H1 (cell line): Measurements from ENCODE around the gene DHRS7B. TPM values are rescaled to one million over a fixed set of nuclear protein-coding genes. Genes with fewer than 3 reads are reported as not detected.

ENCODE experiments used
- CTCF ChIA-PET: fragments of 300-600 bp; sonication (Branson Sonifier 250); formaldehyde crosslinking; loops from one replicate; lab custom pipeline; 2021; ENCODE audit not compliant: partially characterized antibody; lab: Charles Lee
- POLR2A ChIA-PET: fragments of 300-600 bp; sonication (Branson Sonifier 250); formaldehyde crosslinking; loops from one replicate; lab custom pipeline; 2021; ENCODE audit warnings: inconsistent platforms; ENCODE audit not compliant: partially characterized antibody; lab: Charles Lee
- DNase-seq, 2 experiments: peaks; one replicate each; pipeline versions ENCODE4 v3.0.0 to v3.0.0-alpha.2; 2010 to 2022; ENCODE audit warnings: low spot score in 2 of 2, low read depth in 1 of 2, mixed read lengths in 1 of 2
- FAIRE-seq: peaks from 2 replicates; lab custom pipeline; 2011; peaks lifted over from hg19 to GRCh38; lab: Jason Lieb, UNC
- H2AFZ ChIP-seq: 2 replicates; pipeline ENCODE4 v1.8.1; 2012; ENCODE audit warnings: low read length, inconsistent platforms
- H2AK5ac ChIP-seq: 2 replicates; pipeline ENCODE4 v1.6.1; 2013; ENCODE audit warnings: low read depth, low read length
- H2BK120ac ChIP-seq: replicated peaks from 2 replicates; pipeline ENCODE3; 2013; ENCODE audit warnings: low read depth, low read length, inconsistent platforms
- H2BK12ac ChIP-seq: 2 replicates; pipeline ENCODE4 v1.6.1; 2013; ENCODE audit warnings: low read depth, low read length
- H2BK15ac ChIP-seq: 2 replicates; pipeline ENCODE4 v1.6.1; 2013; ENCODE audit warnings: low read length
- H2BK20ac ChIP-seq: 2 replicates; pipeline ENCODE4 v1.6.1; 2013; ENCODE audit warnings: low read length
- H2BK5ac ChIP-seq: 2 replicates; pipeline ENCODE4 v1.6.1; 2013; ENCODE audit warnings: low read depth, low read length
- H3K14ac ChIP-seq: 2 replicates; pipeline ENCODE4 v1.6.1; 2013; ENCODE audit warnings: inconsistent platforms; ENCODE audit not compliant: insufficient read length
- H3K18ac ChIP-seq: 2 replicates; pipeline ENCODE4 v1.6.1; 2013; ENCODE audit warnings: low read length; ENCODE audit errors: extremely low read depth
- H3K23ac ChIP-seq: 2 replicates; pipeline ENCODE4 v1.6.1; 2013; ENCODE audit warnings: inconsistent platforms; ENCODE audit not compliant: insufficient read length
- H3K23me2 ChIP-seq: 2 replicates; pipeline ENCODE4 v1.6.1; 2013; ENCODE audit warnings: low read depth, low read length
- H3K27ac ChIP-seq: 2 replicates; pipeline ENCODE4 v1.6.1; 2011; ENCODE audit warnings: low read depth, low read length, inconsistent platforms
- H3K27me3 ChIP-seq, 4 experiments: replicated peaks in 1 of 4; 1 replicate in 1 of 4; 2 replicates in 3 of 4; pipeline versions ENCODE4 v1.6.1 to v1.8.1; 2011 to 2013; ENCODE audit warnings: low read length in 3 of 4, mild to moderate bottlenecking in 3 of 4, inconsistent platforms in 2 of 4, mixed read lengths in 2 of 4, moderate library complexity in 1 of 4; ENCODE audit not compliant: control insufficient read depth in 3 of 4, insufficient read depth in 3 of 4; ENCODE audit errors: extremely low read depth in 1 of 4
- H3K36me3 ChIP-seq, 4 experiments: 2 replicates each; pipeline versions ENCODE4 v1.6.1 to v1.8.1; 2011 to 2013; ENCODE audit warnings: mild to moderate bottlenecking in 4 of 4, low read length in 3 of 4, moderate library complexity in 2 of 4, control low read depth in 1 of 4, inconsistent platforms in 1 of 4; ENCODE audit not compliant: insufficient read depth in 4 of 4, control insufficient read depth in 2 of 4
- H3K4ac ChIP-seq: replicated peaks from 2 replicates; pipeline ENCODE3; 2013; ENCODE audit warnings: low read length, low read depth, mixed read lengths, inconsistent platforms; ENCODE audit not compliant: insufficient read length
- H3K4me1 ChIP-seq, 4 experiments: replicated peaks in 1 of 4; 1 replicate in 1 of 4; 2 replicates in 3 of 4; pipeline versions ENCODE4 v1.6.1 to v1.8.1; 2011 to 2013; ENCODE audit warnings: low read length in 3 of 4, inconsistent platforms in 2 of 4, mixed read lengths in 1 of 4; ENCODE audit not compliant: insufficient read depth in 4 of 4, control insufficient read depth in 3 of 4
- H3K4me2 ChIP-seq, 2 experiments: 2 replicates each; pipeline versions ENCODE4 v1.6.1 to v1.8.1; 2011 to 2013; ENCODE audit warnings: low read depth in 2 of 2, low read length in 2 of 2, control low read depth in 1 of 2, inconsistent platforms in 1 of 2, mild to moderate bottlenecking in 1 of 2; ENCODE audit not compliant: insufficient read depth in 1 of 2
- H3K4me3 ChIP-seq, 4 experiments: fragments of 200-600, 300-600 bp in 1 of 4; sonication (generic), shearing (Covaris generic), sonication (Bioruptor Twin) in 1 of 4; 2 replicates each; pipeline versions ENCODE4 v1.5.1 to v1.8.1; 2011 to 2016; ENCODE audit warnings: low read length in 4 of 4, low read depth in 3 of 4, control low read depth in 2 of 4, inconsistent platforms in 2 of 4, mild to moderate bottlenecking in 2 of 4, mixed read lengths in 1 of 4, moderate library complexity in 1 of 4; ENCODE audit not compliant: insufficient read depth in 2 of 4; ENCODE audit errors: extremely low read depth in 1 of 4
- H3K56ac ChIP-seq: replicated peaks from 2 replicates; pipeline ENCODE3; 2013; ENCODE audit warnings: low read depth, mild to moderate bottlenecking, mixed read lengths, low read length, inconsistent platforms; ENCODE audit not compliant: insufficient read length
- H3K79me1 ChIP-seq: 2 replicates; pipeline ENCODE4 v1.6.1; 2013; ENCODE audit warnings: low read depth, low read length, control low read depth
- H3K79me2 ChIP-seq, 2 experiments: 2 replicates each; pipeline versions ENCODE4 v1.6.1 to v1.8.1; 2012 to 2013; ENCODE audit warnings: low read length in 2 of 2, mild to moderate bottlenecking in 2 of 2, inconsistent platforms in 1 of 2; ENCODE audit not compliant: insufficient read depth in 2 of 2, control insufficient read depth in 1 of 2
- H3K9ac ChIP-seq, 4 experiments: replicated peaks in 1 of 4; 1 replicate in 1 of 4; 2 replicates in 3 of 4; pipeline versions ENCODE4 v1.6.1 to v1.8.1; 2011 to 2013; ENCODE audit warnings: low read depth in 3 of 4, low read length in 3 of 4, control low read depth in 2 of 4, mild to moderate bottlenecking in 2 of 4, moderate library complexity in 2 of 4, inconsistent platforms in 1 of 4; ENCODE audit errors: extremely low read depth in 1 of 4
- H3K9me3 ChIP-seq, 2 experiments: 2 replicates each; pipeline versions ENCODE4 v1.6.1 to v1.8.1; 2012 to 2013; ENCODE audit warnings: mild to moderate bottlenecking in 2 of 2, moderate library complexity in 2 of 2, control low read depth in 1 of 2, inconsistent platforms in 1 of 2, low read depth in 1 of 2, low read length in 1 of 2, mixed read lengths in 1 of 2; ENCODE audit not compliant: insufficient read depth in 2 of 2
- H4K20me1 ChIP-seq, 2 experiments: replicated peaks in 1 of 2; 2 replicates each; pipeline versions ENCODE3 to v1.8.1; 2011 to 2013; ENCODE audit warnings: inconsistent platforms in 2 of 2, low read length in 2 of 2, mild to moderate bottlenecking in 1 of 2; ENCODE audit not compliant: insufficient read depth in 2 of 2, control insufficient read depth in 1 of 2
- H4K5ac ChIP-seq: 2 replicates; pipeline ENCODE4 v1.6.1; 2013; ENCODE audit warnings: low read length, low read depth, mixed read lengths, inconsistent platforms; ENCODE audit not compliant: insufficient read length
- H4K8ac ChIP-seq: 2 replicates; pipeline ENCODE4 v1.8.0; 2013; ENCODE audit warnings: mild to moderate bottlenecking, moderate library complexity, low read length, inconsistent platforms; ENCODE audit not compliant: insufficient read depth; ENCODE audit errors: extremely low read depth
- H4K91ac ChIP-seq: replicated peaks from 2 replicates; pipeline ENCODE3; 2013; ENCODE audit warnings: low read length, mixed read lengths, inconsistent platforms; ENCODE audit not compliant: insufficient read length
- TAF7 ChIP-seq: optimal IDR thresholded peaks from 2 replicates; pipeline ENCODE3; 2011; ENCODE audit warnings: low read depth, mild to moderate bottlenecking, inconsistent platforms, low read length, moderate library complexity, borderline replicate concordance
- WGBS, 2 experiments: shearing (Covaris generic) in 1 of 2; methylation state at CpG; one replicate each; pipeline versions ENCODE4 v1.1.6 to v1.1.7; 2013 to 2015; ENCODE audit warnings: low lambda C conversion rate in 2 of 2, mixed read lengths in 2 of 2, inconsistent platforms in 1 of 2, low coverage in 1 of 2, missing lambda C conversion rate in 1 of 2; ENCODE audit not compliant: insufficient replicate concordance in 2 of 2, insufficient coverage in 1 of 2, insufficient read length in 1 of 2; ENCODE audit errors: extremely low coverage in 1 of 2, missing lambda C conversion rate in 1 of 2; 5-methylcytosine and 5-hydroxymethylcytosine counted together
- polyA plus RNA-seq, 7 experiments: library from polyadenylated mRNA; depleted of rRNA in 3 of 7; stranded (reverse) in 5 of 7; unstranded in 2 of 7; fragments of >200 nt in 5 of 7; fragments of 200-250 nt in 2 of 7; gene quantifications; 1 replicate in 5 of 7; 2 replicates in 1 of 7; 4 replicates in 1 of 7; pipeline versions ENCODE4 v1.2.1 to v1.2.3, GENCODE V29; 2011 to 2013; ENCODE audit warnings: missing spikeins in 2 of 7, mixed read lengths in 2 of 7
- total RNA-seq: library from RNA; stranded (reverse); fragmentation: NEBNext Ultra II Directional; extraction: Animal tissue kit (Norgen Biotek cat#: 25700); gene quantifications from 2 replicates; pipeline ENCODE4 v1.2.1, GENCODE V29; 2021

Gene DHRS7B
- total and polyA plus RNA-seq, 2 of the 8 experiments (the other 6 are each of a cell fraction or from before 2014, with no cell fraction given), result 11.0 to 27.9 TPM

- H3K4me3 ChIP-seq, result no peak overlapping the region
- H4K20me1 ChIP-seq, result no peaks in the 10 kb centered on the region
- DNase-seq (no peak), FAIRE-seq (no peak)
- no peak overlapping the region for H3K4me2 ChIP-seq
- no peak overlapping the region for H3K23ac ChIP-seq
- H2BK15ac ChIP-seq, result no peak overlapping the region
- H3K36me3 ChIP-seq, result no peaks in the 10 kb centered on the region
- H2BK5ac ChIP-seq, result no peak overlapping the region
- H2BK20ac ChIP-seq, result no peak overlapping the region
- H3K23me2 ChIP-seq, result no peaks in the 10 kb centered on the region
- H4K5ac ChIP-seq, result no peak overlapping the region
- no peak overlapping the region for H2AFZ ChIP-seq
- H4K91ac ChIP-seq, result no peak overlapping the region
- H3K56ac ChIP-seq, result no peak overlapping the region
- no peak overlapping the region for H3K18ac ChIP-seq
- no peaks in the 10 kb centered on the region for H3K27me3 ChIP-seq
- no peak overlapping the region for H2BK12ac ChIP-seq
- no peak overlapping the region for H3K14ac ChIP-seq
- no peak overlapping the region for H3K9ac ChIP-seq
- no peak overlapping the region for H3K27ac ChIP-seq
- H3K79me2 ChIP-seq, result no peaks in the 10 kb centered on the region
- ChIA-PET CTCF (interaction anchor here (0.7 to 1.4 kb wide), 4 partner anchors 8 to 111 kb away, joined by 3 read pairs; no protein-coding TSS in a partner anchor), POLR2A (interaction anchor here (0.6 to 0.8 kb wide), 2 partner anchors 67 to 119 kb away, joined by 3 to 4 read pairs; no protein-coding TSS in a partner anchor)
- no peak overlapping the region for H4K8ac ChIP-seq
- WGBS, 2 experiments, result 89% methylated on average over 5 of the region's 5 CpGs; no CpG with 5 or more reads in 1 of the 2 experiments
- no peak overlapping the region for H2BK120ac ChIP-seq
- H3K4me1 ChIP-seq, result no peaks in the 10 kb centered on the region
- no peak overlapping the region for H2AK5ac ChIP-seq
- no peaks in the 10 kb centered on the region; the same call in 1 of the 2 replicates for H3K79me1 ChIP-seq
- H3K4ac ChIP-seq, result no peak overlapping the region
- H3K9me3 ChIP-seq, result no peaks in the 10 kb centered on the region
- TF ChIP-seq TAF7, result no peak
These were observed 39.9 kb downstream of the DHRS7B start for GRCh38 chr17:21166595-21167210.
